Measurements from ENCODE around the gene DDX23.

Gene DDX23

GRCh38 chr12:48822139-48822538 lies 29.8 kb downstream of the DDX23 start:
- no peak for DNase-seq

GRCh38 chr12:48819986-48820725 lies 31.8 kb downstream of the DDX23 start:
- no peak for DNase-seq

DNA sequence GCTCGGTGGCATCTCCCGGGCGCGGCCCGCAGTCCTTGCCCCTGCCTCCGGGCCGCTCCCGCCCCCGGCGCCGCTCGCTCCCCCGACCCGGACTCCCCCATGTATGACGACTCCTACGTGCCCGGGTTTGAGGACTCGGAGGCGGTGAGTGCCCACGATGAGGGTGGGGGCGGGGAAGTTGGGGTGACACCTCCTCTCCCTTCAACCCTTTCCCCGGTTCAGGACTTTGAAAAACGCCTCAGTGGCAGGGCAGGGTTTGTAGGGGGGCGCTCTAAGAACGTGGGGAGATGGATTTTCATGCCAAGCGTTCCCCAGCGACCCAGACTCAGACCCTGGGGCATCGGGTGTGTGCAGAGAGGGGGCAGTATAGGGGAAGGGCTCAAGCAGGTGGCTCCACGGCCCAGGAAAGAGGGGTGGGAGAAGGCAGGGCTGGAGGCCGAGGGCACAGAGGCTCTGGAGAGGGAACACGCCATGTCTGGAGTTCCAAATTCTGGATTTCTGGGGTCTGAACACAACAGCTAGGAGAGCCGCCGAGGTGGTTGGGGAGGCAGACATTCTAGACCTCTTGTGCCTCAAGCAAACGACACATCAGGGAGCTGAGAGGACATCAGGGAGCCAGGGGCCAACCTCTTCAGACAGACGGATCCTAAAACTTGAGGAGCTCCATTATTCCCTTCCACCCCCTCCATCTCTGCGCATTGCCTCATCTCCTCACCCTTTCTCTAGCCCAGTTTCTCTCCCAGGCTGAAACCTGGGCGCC lies 33.0 kb downstream of the DDX23 start:
- no peak for DNase-seq

DNA sequence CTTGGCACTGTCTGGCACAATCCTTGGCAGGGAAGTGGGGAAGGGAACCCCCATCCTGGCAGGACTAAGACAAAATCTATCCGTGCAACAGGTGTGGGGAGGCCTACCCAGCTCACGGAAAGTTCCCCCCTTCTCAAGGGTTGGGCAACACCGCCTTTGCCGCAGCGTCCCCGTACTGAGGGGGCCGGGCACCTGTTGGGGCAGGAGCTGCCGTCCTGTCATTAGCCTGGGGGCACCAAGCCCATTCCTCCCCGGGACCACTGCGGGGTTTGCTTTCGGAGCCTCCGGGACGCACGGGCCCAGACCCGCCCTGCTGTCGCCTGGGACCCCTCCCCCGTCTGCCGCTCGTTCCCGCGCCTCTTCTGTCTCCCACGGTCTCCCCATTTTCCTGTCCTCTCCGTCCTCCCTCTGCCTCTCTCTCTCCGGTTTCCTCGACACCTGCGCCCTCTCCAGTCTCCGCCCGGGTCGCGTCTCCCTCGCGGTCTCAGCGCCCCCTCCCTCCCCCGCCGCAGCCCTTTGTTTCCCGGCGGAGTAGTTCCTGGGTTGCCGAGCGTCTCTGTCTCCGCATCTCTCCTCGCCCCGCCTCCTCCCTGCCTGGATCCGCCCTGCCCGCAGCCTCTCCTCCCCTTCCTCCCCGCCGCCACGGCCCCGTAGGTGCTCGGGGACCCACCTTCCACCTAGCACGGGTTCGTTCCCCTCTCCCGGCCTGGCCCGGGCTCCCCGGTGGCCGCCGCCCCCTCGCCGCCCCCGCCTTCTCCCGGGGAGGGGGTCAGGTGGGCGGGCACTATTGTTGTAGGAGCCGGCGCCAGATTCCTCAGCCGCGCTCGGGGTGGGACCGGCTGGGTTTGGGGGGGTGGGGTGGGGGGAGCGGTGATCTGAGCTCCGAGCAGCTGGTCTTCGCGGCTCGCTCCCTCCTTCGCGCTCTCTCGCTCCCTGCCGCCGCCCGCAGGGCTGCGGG lies 33.8 kb downstream of the DDX23 start, which contains the start of gene CACNB3:
Gene CACNB3 (plus strand): TSS at position 624 of the 958 bp plus-strand sequence. CDS start 434 bp downstream, outside the sequence.
- DNase-seq: peak; percentile 67

DNA sequence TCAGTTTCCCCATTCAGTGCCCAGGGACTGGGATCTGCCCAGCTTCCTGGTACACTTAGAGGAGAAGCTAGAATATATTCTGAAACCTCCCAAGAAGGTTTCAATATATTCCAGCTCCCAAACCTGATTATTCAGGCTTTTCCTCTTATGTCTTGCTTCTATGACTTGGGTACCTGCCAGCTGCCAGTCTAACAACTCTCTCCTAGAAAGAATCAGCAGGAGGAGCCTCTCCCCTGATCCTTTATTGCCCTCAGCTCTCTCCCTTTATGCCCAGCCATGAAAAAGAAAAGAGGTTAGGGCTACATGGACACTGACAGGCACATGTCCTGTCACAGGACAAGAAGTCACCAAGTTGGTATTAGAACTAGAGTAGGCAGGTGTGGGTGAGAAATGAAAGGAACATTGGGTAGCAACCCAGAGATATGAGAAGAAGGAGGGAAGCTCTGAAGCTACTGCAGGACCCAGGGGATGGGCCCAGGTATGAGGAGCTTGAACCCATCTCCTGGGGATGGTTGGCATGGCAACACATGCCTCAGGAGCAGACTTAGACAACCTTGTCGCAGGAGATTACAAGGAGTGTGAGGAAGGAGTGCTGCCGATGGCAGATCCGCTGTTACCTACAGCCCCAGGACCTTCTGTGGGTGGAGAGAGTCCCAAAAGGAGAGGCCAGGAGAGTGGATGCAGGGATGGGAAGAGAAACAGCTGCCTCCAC lies 35.7 kb downstream of the DDX23 start:
- DNase-seq: peak; percentile 19

- peak; percentile 86 for DNase-seq
These were observed 36.5 kb downstream of the DDX23 start for GRCh38 chr12:48815126-48816110.

GRCh38 chr12:48814262-48815125 lies 37.5 kb downstream of the DDX23 start:
- DNase-seq: peak; percentile 79

DNA sequence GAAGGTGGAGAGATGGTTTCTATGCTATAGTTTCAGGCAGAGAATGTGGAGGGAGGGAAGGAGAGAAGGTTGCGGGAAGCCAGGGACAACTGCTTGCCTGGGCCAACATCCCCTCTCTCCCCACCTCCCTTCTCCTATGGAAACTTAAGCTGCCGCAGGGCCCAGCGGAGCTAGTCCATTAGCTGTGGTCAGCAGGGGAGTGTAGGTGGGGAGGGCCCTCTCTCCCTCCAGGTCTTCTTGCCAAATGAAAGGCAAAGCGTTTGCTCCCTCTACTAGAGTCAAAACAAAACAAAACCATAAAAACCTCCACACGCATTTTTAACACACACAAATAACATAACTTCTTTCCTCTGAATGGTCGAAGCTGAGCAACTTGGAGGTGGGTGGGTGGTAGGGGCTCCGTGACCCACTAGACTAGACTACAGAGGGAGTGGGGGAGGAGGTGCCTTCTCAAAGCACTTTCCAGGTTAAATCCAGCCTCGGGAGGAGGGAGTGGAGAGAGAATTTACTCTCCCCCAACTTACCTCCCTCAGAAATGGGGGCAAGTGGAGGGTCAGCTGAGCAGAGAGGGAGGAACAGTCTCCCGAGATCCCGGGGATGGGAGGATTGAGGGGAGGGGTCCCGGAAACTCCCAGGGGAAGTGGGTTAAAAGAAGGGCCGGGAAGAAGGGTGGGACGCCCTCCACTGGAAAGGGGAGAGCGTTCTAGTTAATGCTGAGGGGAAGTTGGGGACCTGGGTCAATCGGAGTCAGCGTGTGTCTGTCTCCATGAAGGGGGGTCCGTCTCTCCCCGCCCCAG lies 38.3 kb downstream of the DDX23 start:
- peak; percentile 19 for DNase-seq

DNA sequence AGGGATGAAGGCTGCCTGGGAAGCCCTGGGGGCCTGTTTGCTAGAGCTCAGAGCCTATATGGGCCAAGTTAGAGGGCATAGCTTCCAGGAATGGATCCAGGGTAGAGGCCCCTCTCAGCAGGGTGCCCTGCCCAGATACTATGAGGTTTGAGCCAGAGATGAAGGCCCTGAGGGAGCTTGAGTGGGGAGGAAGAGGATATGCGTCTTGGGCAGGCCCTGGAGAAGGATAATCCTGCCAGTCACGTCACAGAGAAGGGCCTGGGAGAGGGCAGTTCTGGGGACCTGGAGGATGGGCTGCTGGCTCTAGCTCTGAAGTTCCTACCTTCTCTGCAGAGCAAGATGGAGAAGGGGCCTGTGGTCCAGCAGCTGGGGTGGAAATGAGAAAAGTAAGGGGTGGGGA lies 39.6 kb downstream of the DDX23 start:
- DNase-seq: no peak

DNA sequence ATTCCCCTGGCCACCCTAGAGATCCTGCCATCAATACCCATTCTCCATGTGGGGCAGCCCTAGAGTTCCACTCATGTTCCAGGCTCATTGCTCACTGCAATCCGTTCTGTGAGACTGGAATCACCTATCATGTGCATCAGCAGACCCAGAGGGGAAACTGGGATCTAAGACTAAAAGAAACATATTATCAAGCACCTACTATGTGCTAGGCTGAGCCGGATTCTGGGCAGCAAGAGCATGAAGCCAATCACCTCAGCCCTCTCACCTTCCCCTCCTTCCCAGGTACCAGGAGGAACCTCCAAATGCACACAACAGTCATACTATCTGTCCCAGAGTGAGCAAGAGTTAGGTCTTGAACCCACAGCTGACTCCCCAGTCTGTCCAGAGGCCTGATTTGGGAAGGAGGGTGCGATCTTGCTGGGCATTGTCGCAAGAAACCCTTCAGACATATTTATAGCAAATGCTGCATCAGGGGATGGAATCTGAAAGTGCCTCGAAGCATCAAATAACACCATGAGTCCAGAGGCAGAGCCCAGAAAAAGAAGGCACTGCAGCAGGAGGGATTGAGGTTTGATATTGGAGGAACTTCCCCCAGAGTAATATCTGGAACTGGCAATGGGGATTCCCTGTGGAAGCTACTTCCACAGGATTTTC lies 40.4 kb downstream of the DDX23 start:
- DNase-seq: no peak

DNA sequence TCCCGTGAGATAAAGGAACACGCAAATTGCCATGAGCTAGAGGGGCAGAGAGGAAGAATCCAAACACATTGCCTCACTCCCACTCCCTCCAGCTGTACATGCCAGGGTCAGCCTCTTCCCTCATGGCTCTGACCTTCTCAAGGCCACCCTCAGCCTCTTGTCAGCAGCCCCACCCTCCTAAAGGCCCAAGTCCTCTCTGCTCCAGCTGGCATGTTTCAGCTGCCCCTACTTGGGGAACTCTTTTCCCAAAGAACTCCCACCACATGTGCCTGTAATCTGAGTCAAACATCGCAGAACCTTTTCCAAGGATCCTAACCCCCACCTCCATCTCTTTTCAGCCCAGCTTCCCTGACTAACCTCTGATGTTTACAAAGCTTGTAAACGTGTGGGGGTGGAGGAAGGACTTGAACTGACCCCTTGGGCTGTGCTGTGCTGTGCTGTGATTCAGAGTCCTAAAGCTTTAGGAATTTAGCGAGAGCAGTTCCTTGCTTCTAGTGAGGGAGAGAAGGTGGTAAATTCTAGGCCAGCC lies 41.0 kb downstream of the DDX23 start:
- DNase-seq: peak; percentile 92

DNA sequence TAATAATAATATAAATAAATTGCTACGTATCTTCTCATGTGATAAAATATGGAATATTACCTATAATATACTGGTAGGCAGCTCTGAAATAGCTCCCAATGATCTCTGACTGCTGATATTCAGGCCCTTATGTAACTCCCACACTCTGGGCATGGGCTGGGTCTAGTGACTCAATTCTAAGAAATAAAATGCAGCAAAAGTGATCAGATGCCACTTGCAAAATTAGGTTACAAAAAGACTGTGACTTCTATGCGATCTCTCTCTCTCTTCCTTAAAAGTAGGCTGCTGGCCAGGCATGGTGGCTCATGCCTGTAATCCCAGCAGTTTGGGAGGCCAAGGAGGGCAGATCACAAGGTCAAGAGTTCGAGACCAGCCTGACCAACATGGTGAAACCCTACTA lies 44.0 kb downstream of the DDX23 start:
- DNase-seq: no peak

- no peak for DNase-seq
These were observed 48.3 kb downstream of the DDX23 start for GRCh38 chr12:48803675-48804074.

DNA sequence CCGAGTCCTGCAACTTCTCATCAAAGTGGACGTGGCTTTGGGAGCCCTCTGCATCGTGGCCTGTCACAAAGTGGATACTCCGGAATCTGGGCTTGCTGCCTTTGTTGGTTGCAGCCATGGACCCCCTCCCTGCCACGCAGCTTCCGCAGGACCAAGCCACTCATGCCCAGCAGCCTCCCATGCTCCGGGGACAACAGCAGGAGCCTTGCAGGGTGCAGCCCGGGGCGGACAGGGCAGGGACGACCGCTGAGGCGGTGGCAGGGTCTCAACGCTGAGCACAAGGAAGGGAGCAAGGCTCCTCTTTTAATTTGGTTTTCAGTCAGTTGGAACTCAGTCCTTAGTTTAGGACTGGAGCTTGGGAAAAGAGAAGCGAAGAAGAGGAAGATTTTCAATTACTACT lies 51.0 kb downstream of the DDX23 start:
- DNase-seq: no peak

- no peak for DNase-seq
These were observed 51.5 kb downstream of the DDX23 start for GRCh38 chr12:48800457-48800856.

GRCh38 chr12:48796976-48797375 lies 55.0 kb downstream of the DDX23 start:
- DNase-seq: no peak

DNA sequence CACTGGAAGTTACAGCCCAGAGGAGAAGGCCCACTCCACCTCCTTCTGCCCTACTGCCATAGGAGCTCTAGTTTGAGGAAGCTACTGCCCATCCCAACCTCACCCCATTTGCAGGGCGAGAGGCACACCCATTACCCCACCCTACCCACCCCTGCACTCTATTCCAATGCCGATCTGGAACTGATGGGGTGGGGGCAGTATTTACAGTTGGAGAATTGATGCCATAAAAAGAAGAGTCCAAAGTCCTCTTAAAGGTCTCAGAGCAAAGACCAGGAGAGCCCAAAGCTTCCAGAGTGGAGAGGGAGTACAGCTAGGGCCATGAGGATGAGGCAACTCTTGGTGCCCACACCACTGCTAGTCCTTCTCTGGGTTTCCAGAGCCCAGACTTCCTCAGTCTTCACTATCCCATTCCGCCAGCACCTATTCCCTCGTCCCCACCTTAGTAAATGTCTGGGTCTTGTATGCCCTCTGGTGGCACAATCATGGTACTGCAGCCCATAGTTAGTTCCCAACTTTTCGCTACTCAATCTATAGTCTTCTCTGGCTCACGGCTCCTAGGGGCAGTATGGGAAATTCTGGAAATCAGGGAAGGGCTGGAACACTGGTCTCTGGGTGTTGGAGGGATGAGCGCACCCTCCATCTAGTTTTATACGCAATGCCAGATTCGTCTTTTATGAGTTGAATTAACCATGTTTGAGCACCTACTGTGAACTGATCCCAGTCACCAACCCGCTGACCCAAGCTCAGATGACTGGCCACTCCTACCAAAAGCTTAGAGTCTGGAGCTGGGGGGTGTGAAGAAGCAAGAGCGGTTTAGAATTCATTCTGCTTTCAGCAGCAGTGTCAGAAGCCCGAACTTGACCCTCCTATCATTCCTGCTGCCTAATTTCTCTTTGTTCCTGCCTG lies 56.2 kb downstream of the DDX23 start:
- DNase-seq: peak; percentile 77

Data from fibroblast of skin of right biceps (primary cell).